Endothelial cell of hepatic sinusoid (primary cell): ENCODE data around the gene PCDH18.

Experiments used
- in situ Hi-C: cut with HindIII; loops from 2 replicates; pipeline ENCODE4 v1.10.0; 2017; ENCODE audit warnings: low sequenced_read_pairs

The PCDH18 gene, protein sequence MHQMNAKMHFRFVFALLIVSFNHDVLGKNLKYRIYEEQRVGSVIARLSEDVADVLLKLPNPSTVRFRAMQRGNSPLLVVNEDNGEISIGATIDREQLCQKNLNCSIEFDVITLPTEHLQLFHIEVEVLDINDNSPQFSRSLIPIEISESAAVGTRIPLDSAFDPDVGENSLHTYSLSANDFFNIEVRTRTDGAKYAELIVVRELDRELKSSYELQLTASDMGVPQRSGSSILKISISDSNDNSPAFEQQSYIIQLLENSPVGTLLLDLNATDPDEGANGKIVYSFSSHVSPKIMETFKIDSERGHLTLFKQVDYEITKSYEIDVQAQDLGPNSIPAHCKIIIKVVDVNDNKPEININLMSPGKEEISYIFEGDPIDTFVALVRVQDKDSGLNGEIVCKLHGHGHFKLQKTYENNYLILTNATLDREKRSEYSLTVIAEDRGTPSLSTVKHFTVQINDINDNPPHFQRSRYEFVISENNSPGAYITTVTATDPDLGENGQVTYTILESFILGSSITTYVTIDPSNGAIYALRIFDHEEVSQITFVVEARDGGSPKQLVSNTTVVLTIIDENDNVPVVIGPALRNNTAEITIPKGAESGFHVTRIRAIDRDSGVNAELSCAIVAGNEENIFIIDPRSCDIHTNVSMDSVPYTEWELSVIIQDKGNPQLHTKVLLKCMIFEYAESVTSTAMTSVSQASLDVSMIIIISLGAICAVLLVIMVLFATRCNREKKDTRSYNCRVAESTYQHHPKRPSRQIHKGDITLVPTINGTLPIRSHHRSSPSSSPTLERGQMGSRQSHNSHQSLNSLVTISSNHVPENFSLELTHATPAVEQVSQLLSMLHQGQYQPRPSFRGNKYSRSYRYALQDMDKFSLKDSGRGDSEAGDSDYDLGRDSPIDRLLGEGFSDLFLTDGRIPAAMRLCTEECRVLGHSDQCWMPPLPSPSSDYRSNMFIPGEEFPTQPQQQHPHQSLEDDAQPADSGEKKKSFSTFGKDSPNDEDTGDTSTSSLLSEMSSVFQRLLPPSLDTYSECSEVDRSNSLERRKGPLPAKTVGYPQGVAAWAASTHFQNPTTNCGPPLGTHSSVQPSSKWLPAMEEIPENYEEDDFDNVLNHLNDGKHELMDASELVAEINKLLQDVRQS

DNA sequence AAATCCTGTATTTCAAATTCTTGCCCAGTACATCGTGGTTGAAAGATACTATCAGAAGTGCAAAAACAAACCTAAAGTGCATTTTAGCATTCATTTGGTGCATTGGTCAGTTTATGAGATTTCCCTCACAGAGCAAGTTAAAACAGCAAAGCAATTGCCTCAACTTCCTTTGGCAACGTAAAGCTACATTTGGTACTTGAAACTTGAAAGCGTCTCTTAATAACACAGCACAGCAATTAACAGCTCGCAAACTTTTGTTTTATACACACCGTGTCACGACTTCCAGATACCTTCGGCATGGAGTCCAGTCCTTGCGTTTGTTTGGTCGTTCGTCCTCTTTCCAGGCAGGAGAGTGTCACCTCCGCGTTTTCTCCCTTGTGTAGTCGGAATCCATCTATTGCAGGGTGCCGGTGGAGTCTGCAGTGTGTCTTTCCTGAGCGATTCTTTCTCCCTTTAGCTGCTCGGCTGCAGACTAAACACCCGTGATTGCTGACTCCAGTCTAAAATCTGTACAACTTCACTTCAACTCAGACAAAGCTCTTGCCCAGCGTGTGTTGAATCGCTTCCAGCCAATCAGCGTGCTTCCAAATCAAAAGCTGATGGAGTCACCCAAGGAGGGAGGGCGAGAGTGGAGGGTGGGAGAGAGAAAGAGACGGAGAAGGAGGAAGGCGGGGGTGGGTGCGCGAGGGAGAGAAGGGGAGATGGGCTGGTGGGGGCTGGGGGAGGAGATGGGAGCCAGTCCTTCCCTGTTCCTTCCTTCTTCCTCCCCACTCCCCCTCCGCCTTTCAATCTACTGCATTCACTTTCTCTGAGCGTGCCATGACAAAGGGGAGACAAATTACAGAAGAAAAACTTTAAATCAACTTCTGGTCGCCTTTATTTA lies at the start of gene PCDH18:
PCDH18 (minus strand) TSS at position 509 of the 883 bp plus-strand sequence; CDS start at position 103, 406 bp downstream.
- in situ Hi-C loops: loop anchor here (10.0 kb wide), 1 partner anchor 227 kb away; no protein-coding TSS in a partner anchor

DNA sequence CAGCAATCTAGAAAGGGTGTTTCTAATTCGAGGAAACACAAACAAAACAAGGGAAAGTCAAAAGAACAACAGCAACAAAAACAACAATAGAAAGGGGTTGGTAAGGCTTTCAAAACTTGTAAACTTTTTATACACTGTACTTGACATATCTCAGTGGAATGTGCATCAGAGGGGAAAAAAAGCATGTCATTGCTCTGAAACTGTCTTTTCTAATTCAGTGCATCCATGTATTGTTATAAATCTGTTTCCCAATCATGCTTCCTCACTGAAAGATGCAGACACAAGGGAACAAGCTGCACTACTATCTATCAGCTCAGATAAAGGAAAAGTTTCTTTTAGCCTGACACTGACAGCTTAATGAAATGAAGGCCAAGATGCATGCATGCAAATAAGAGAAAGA lies 44.2 kb upstream of the PCDH18 start:
- in situ Hi-C loops: no loop called here

DNA sequence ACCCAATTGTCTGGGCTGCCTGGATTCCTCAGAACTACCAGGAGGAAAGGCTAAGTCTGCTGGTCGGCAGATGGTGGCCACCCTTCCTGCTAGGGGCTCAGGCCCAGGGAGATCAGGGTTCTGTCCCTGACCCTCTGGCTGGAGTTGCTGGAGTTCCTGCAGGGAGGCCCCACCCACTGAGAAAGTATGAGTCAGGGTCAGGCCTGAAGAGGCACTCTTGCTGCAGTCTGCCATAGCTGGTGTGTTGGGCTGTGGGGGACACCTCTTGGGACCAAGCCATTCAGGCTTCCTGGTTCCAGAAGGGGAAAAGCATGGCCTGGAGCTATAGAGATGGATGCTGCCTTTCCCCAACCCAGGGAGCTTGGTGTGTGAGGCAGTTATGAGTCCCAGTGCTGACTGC lies 40.4 kb upstream of the PCDH18 start:
- in situ Hi-C loops: no loop called here

DNA sequence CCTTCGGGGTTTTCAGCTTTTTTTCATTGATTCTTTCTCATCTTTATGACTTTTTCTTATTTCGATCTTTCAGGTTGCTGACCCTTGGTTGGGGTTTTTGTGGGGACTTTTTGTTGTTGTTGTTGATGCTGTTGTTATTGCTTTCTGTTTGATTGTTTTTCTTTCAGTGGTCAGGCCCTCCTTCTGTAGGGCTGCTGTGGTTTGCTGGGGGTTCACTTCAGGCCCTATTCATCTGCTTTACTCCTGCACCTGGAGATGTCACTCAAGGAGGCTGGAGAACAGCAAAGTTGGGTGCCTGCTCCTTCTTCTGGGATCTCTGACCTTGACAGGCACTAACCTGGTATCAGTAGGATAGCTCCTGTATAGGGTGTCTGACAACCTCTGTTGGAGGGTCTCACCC lies 39.9 kb upstream of the PCDH18 start:
- in situ Hi-C loops: no loop called here

DNA sequence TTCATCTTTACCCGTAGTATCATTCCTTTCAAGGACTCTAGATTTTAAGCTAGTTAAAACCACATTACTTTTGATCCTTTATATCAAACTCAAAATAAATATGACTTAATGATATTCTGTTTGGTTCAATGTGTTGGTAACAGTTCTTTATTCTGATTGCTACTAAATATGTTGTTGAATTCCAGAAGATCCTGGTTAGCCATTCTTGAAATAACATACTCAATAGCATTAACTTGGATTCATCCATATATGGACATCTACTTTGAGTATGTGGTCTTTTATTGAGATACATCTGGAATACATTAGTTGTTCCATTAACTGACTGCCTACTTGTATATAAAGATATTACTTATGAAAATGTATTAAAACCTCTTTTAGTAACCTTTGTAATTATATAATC lies 27.5 kb upstream of the PCDH18 start:
- in situ Hi-C loops: no loop called here

DNA sequence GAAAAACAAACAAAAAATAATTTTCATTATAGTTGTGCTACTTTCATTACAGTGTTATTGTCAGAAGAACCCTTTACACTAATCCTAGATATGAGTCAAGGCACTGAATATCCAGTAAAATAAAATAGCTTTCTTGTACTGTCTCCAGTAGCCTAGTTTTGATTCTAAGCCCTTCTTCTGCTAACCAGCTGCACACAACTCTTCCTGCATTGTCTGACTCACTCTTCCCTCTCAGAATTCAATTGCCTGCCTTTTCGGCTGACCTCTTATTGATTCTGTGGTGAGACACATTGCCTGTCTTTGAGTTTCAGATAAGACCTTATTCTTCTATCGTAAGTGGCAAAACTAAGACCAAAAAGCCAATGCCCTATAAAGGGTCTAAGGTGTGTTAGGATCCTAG lies 26.7 kb upstream of the PCDH18 start:
- in situ Hi-C loops: no loop called here

DNA sequence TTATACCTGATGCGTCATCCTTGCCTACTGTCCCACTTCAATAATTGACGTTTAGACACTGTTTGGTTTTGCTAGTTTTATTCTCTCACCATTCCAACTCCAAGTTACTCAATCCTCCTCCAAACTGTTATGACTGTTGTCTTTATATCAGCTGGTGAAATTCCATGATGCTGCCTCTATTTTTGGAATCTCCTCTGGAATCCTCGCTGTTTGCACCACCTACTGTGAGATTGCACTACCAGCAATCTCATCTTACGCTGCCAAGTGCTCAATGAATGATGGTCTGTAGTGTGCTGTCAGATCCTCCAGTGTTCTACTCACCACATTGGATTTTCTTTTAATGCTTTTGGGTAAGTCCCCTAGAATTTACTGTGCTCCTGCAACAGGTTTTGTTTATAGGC lies 13.2 kb upstream of the PCDH18 start:
- in situ Hi-C loops: no loop called here

DNA sequence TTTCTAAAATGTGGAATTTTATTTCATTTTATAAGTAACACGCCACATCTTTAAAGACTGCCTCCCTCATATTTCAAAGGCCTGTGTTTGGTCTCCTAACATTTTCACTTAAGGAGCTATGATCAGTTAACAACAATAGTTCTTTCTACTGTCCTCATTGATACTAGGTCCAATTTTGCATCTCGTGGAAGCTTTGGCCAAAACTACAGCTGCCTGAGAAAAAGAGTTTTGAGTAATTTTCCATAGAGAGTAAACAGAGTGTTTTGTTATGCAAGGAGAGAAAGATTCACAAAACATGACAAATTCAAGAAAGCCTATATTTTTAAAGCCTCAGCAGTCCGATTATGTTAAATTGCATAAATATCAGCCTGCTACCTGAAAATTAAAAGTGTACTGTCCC lies 11.4 kb upstream of the PCDH18 start:
- in situ Hi-C loops: no loop called here

DNA sequence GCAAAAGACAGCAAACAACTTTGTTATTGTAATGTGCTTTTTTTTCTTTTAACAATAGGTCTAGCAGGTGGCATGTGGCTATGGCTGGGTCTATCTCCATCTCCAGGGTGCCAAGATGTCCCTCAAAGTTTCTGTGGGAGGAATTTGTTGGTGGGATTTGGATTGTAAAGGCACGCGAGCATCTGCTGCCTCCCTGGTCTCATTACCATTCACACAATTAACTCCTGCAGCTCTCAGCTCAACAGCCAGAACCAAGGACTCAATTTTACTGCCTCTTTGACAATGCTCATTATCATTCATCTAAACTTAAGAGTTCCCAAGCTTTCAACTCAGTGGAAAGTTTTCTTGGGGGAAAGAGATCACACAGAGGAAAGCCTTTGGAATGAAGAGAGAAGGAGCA lies 10.9 kb upstream of the PCDH18 start:
- in situ Hi-C loops: no loop called here

DNA sequence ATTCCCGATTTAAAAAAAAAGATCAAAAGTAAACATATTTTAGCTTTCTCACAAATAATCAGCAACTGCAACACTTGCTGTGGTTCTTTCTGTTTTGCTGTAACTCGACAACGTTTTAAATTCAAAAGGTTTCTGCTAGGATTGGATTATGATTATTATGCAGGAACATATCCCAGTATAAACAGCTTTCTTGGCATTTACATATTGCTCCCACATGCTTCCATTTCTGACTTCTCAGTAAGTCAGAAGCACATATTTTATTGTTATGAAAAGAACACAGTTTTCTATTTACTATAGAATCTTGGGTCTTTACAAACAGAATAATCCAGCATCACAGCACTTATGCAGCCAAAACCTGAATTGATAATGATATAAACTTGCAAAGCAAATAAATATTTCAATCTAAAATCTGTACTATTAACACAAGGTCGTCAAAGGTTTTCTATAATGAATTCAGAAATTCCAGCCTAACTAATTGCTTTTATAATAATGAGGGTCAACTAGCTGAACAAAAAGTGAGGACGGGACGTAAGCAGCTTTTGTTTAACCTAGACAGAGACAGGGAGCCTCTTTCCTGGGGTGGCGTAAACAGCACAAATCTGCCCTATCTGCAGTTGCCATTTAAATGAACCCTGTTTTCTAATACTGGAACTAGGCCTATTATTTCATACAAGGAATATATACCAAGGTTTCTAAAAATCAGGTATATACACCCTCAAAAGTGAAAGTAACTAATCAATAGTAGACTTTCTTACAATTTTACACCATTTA lies 9.8 kb upstream of the PCDH18 start:
- in situ Hi-C loops: no loop called here

DNA sequence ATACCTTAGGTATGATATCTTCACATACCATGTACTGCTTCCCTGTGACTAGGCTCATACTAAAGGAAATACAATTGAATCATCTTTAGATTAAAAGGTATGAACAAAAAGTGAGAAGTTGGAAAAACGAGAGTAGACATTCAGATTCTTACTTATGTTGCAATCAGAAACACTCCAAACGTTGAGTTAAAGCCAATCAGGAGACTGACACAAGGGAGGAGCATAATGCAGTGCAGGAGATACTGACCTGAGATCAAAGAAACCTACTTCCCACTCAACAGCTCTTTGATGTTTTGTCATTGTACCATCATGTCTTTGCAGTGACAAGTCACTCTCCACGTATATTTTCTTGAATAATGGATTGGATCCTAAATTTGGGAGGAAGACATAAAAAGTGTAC lies 8.9 kb upstream of the PCDH18 start:
- in situ Hi-C loops: no loop called here

DNA sequence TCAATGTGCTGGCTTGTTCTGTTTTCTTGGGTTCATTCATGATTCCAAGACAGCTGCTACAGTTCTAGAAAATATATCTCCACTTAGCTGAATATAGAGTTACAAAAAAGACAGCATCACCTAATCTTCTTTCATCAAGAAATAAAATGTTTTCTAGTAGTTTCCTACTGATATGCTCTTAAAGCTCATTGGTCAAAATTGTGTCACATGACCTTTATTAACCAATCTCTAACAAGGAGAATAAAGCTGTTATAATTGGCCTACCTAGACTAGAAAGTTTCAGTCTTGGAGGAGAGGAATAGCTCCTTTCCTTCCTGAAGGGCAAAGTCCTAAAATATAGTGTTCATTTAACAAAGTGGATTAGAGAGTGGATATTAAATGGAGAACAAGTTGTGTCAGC lies 8.1 kb upstream of the PCDH18 start:
- in situ Hi-C loops: no loop called here

DNA sequence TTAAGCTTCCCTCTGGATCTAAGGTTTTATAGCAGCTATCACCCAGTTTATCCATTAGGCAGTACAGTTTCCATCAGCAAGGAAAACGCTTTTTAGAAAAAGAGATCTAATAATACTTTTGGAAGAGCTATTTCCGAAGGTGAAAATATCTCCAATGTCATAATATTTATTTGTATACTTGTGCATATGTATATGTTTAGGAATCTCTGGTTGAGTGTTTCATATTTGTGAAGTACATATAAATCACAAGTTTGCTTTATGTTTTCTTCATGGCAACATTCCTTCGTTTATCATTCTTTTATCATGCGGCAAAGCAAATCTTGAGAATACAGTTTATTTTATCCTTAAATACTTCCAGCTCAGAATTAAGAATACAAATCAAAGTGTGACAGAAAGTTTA lies 6.2 kb upstream of the PCDH18 start:
- in situ Hi-C loops: loop anchor here (10.0 kb wide), 1 partner anchor 234 kb away; no protein-coding TSS in a partner anchor

DNA sequence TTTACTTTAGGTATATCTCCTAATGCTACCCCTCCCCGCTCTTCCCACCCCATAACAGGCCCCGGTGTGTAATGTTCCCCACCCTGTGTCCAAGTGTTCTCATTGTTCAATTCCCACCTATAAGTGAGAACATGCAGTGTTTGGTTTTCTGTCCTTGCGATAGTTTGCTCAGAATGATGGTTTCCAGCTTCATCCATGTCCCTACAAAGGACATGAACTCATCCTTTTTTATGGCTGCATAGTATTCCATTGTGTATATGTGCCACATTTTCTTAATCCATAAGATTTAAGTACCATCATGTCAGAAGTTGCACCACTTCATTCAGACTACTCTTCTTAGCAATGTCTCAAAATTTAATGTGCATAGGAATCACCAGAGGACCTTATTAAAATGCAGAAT lies 5.5 kb upstream of the PCDH18 start:
- in situ Hi-C loops: loop anchor here (10.0 kb wide), 1 partner anchor 233 kb away; no protein-coding TSS in a partner anchor

DNA sequence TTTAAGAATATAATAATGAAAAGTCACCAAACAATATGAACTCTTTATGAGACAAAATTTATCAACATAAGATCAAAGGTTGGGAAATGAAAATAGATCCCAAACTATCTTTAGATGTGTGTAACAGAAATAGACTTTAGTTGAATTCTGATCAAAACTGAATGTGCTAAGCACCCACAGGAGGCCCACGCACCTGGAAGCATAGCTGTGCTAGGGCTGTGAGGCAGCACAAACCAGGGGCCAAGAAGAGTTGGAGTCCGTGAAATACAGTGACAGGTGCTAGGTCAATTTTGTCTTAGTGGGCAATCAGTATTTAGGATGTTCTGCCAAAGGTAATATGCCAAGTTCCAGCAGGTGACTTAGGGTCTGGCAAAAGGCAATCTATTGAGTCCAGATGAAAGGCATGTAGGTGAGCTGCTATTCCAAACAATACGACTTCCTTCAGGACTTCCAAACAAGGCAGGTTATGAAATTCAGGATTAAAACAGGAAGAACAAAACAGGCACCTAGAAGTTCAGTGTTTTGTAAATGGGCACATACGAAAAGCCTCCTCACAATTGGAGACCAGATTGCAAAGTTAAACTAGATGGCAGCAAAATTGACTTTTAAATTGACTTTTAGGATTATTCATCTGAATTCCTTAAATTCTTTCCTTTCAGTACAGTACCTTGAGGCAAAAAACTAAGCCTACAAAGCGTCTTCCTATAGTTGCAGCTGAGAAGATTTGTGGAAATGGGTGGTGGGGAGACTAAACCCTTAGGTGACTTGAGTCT lies 4.7 kb upstream of the PCDH18 start:
- in situ Hi-C loops: loop anchor here (10.0 kb wide), 1 partner anchor 232 kb away; no protein-coding TSS in a partner anchor

DNA sequence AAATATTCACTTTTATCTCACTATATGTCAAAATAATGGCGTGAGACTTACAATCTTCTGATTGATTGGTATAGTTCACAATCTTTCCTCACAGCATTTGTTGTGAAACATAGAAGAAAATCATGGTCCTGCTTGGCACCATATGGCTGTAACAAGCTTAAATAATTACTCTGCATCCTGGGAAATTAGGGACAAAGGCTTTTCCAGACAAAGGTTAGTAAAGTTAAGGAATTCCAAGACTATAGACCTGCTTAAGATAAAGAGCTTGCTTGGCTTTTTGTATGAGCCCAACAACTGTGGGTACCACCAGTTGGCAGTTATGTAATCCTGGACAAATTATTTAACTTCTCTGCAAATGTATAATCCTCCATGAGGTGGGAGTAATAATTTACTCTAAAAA lies 3.4 kb upstream of the PCDH18 start:
- in situ Hi-C loops: loop anchor here (10.0 kb wide), 1 partner anchor 231 kb away; no protein-coding TSS in a partner anchor

DNA sequence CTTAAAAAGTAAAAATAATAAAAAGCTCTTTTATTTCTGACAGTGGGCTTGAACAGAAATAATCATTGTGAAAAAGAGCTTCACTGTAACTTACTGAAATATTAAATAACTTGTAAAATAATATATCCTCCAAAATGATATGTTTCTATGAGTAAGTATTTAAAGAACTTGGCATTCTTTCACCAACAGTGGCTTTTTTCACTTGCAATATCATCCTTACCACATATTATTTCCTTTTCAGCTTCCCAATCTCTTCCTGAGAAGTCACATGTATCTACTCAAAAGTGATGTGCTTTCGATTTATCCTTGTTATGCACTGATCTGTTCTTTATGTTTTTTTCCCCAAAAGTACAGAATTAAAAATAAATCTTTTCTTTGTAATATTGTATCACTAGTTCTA lies 2.2 kb upstream of the PCDH18 start:
- in situ Hi-C loops: loop anchor here (10.0 kb wide), 1 partner anchor 230 kb away; no protein-coding TSS in a partner anchor

DNA sequence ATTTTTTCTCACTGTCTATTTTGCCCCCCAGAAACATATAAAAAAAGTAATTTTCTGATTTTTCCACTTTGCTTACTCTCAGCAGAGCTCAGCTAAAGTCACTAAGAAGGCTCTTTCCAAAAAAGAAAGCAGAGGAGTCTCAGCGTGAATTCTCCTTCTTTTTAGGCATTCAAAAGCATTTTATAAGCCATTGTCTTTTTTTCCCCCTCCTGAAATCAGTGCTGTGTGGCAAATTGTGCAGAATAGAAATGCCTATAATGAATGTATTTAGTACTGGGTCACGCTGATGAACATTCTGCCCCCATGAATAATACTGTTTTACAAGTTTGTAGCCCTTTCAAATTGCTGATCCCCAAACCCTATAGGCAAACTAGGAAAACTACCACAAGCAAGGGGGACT lies 1.6 kb upstream of the PCDH18 start:
- in situ Hi-C loops: loop anchor here (10.0 kb wide), 1 partner anchor 229 kb away; no protein-coding TSS in a partner anchor

DNA sequence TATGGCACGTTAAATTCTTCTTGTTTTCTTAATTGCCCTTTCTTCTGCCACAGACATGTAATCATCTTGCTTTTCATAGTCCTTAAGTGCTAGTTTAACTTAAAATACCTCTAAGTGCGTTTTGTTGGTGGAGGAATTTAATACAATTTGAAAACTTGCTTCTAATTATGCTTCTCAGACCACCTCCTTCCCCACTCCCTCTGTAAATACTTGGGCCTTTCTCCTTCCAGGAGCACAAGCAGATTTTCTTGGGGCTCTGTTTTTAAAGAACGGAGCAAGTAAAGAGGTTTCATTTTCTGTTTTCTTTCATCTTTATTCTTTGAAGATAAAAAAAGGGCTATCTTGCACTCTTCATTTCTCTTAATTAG lies 559 bp upstream of the PCDH18 start:
- in situ Hi-C loops: loop anchor here (10.0 kb wide), 1 partner anchor 228 kb away; no protein-coding TSS in a partner anchor
